Osteoblast (primary cell): ENCODE data around the gene CCDC177. TPM values are rescaled to one million over a fixed set of nuclear protein-coding genes. Genes with fewer than 3 reads are reported as not detected.
A peak's percentile ranks its signal among the peaks of the same experiment; 100 is the strongest.

Experiments
- DNase-seq: peaks from one replicate; pipeline ENCODE4 v3.0.0; 2011; ENCODE audit warnings: low spot score, mixed read lengths; ENCODE audit not compliant: insufficient read length; ENCODE audit errors: missing footprints
- H2AFZ ChIP-seq: 2 replicates; pipeline ENCODE4 v1.6.0; 2011; ENCODE audit warnings: mild to moderate bottlenecking, low read length
- H3K27ac ChIP-seq: 2 replicates; pipeline ENCODE4 v1.5.1; 2011; ENCODE audit warnings: mild to moderate bottlenecking, low read depth, low read length, moderate library complexity
- H3K27me3 ChIP-seq: 2 replicates; pipeline ENCODE4 v1.6.0; 2012; ENCODE audit warnings: mild to moderate bottlenecking, control low read depth, inconsistent platforms, low read length, moderate library complexity; ENCODE audit not compliant: insufficient read depth
- H3K36me3 ChIP-seq: 2 replicates; pipeline ENCODE4 v1.5.1; 2011; ENCODE audit warnings: mild to moderate bottlenecking, low read length, control low read depth, moderate library complexity; ENCODE audit not compliant: insufficient read depth
- H3K4me1 ChIP-seq: 2 replicates; pipeline ENCODE4 v1.5.1; 2011; ENCODE audit warnings: mild to moderate bottlenecking, low read length, control low read depth, moderate library complexity; ENCODE audit not compliant: insufficient read depth
- H3K4me2 ChIP-seq: 2 replicates; pipeline ENCODE4 v1.6.0; 2011; ENCODE audit warnings: mild to moderate bottlenecking, low read length; ENCODE audit not compliant: insufficient read depth
- H3K4me3 ChIP-seq: fragments of 200-600 bp; sonication (generic); 3 replicates; pipeline ENCODE4 v1.5.1; 2012; ENCODE audit warnings: mild to moderate bottlenecking, low read length, inconsistent platforms; ENCODE audit not compliant: insufficient read depth
- H3K79me2 ChIP-seq: 2 replicates; pipeline ENCODE4 v1.6.0; 2012; ENCODE audit warnings: mild to moderate bottlenecking, low read length, control low read depth, inconsistent platforms; ENCODE audit not compliant: insufficient read depth
- H3K9me3 ChIP-seq: 2 replicates; pipeline ENCODE4 v1.5.1; 2011; ENCODE audit warnings: low read depth, low read length, control low read depth
- H4K20me1 ChIP-seq: 2 replicates; pipeline ENCODE4 v1.6.0; 2012; ENCODE audit warnings: mild to moderate bottlenecking, low read length, control low read depth; ENCODE audit not compliant: insufficient read depth
- total RNA-seq: library from RNA; depleted of rRNA; stranded (reverse); fragments of >200 nt; gene quantifications from 2 replicates; pipeline ENCODE4 v1.2.3, GENCODE V29; 2012
- TF ChIP-seq, protein P1 (sequence below): IDR thresholded peaks from 2 replicates; pipeline ENCODE4 v1.5.1; 2011; ENCODE audit warnings: mild to moderate bottlenecking, low read depth, low read length, moderate library complexity; ENCODE audit errors: extremely low read depth

CCDC177 gene
- total RNA-seq, 1 donor: not detected

DNA sequence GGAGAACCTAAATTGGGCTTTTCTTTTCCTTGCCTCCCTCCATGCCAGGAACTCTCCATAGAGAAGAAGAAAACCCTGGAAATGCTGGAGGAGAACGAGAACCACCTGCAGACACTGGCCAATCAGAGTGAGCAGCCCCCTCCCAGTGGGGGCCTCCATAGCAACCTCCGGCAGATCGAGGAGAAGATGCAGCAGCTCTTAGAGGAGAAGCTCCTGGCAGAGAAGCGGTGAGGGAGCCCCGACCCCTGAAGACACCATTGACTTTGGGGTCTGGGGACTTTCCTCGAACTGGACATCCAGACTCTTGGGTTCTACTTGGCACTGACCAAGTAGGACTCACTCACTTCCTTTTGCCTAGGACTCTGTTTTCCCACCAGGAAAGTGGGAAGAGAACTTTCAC is 48.8 kb downstream of the CCDC177 start:
- H4K20me1 ChIP-seq: no peaks in the 10 kb centered on the region
- no peaks in the 10 kb centered on the region for H3K9me3 ChIP-seq
- no peak overlapping the region for H3K4me3 ChIP-seq
- H3K27ac ChIP-seq: no peak overlapping the region
- H3K27me3 ChIP-seq: peaks cover 46% of the 10 kb centered on the region
- H2AFZ ChIP-seq: no peak overlapping the region
- no peaks in the 10 kb centered on the region for H3K4me1 ChIP-seq
- DNase-seq: no peak
- no peak overlapping the region for H3K4me2 ChIP-seq
- H3K79me2 ChIP-seq: no peaks in the 10 kb centered on the region
- no peaks in the 10 kb centered on the region for H3K36me3 ChIP-seq
- TF ChIP-seq, protein P1, sequence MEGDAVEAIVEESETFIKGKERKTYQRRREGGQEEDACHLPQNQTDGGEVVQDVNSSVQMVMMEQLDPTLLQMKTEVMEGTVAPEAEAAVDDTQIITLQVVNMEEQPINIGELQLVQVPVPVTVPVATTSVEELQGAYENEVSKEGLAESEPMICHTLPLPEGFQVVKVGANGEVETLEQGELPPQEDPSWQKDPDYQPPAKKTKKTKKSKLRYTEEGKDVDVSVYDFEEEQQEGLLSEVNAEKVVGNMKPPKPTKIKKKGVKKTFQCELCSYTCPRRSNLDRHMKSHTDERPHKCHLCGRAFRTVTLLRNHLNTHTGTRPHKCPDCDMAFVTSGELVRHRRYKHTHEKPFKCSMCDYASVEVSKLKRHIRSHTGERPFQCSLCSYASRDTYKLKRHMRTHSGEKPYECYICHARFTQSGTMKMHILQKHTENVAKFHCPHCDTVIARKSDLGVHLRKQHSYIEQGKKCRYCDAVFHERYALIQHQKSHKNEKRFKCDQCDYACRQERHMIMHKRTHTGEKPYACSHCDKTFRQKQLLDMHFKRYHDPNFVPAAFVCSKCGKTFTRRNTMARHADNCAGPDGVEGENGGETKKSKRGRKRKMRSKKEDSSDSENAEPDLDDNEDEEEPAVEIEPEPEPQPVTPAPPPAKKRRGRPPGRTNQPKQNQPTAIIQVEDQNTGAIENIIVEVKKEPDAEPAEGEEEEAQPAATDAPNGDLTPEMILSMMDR: no peak

DNA sequence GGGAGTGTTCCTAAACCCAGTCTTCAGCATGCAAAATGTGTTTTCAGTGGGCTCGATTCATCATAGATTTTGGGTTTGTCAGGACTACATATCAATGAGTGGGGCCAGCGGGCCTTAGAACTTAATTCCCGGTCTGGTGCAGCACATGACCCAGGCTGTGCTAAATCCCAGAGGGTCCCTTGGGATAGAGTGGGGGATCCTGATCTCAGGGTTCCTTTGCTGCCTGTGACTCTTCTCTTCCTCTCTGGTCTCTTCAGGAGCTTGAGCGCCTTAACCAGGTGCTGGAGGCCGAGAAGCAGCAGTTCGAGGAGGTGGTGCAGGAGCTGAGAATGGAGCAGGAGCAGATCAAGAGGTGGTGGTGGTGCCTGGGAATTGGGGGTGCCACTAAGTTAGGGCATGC is 52.6 kb downstream of the CCDC177 start:
- H3K36me3 ChIP-seq: no peaks in the 10 kb centered on the region
- TF ChIP-seq, protein P1: no peak
- H3K27me3 ChIP-seq: peaks cover 36% of the 10 kb centered on the region
- H3K9me3 ChIP-seq: no peaks in the 10 kb centered on the region
- no peak overlapping the region for H3K27ac ChIP-seq
- H4K20me1 ChIP-seq: no peaks in the 10 kb centered on the region
- DNase-seq: peak; percentile 75
- H3K4me1 ChIP-seq: no peaks in the 10 kb centered on the region
- H3K79me2 ChIP-seq: no peaks in the 10 kb centered on the region
- no peak overlapping the region for H2AFZ ChIP-seq
- H3K4me3 ChIP-seq: no peak overlapping the region
- H3K4me2 ChIP-seq: no peak overlapping the region

Other genes with a start within 250 kb of the CCDC177 start
- 71.9 and 75.3 TPM in 2 replicates for gene ERH, start 176.6 kb downstream of the CCDC177 start, total RNA-seq
- gene SLC39A9, start 176.2 kb downstream of the CCDC177 start, total RNA-seq: 131 and 163 TPM in 2 replicates
- under 0.01 TPM in 2 replicates for gene PLEKHD1, start 90.1 kb downstream of the CCDC177 start, total RNA-seq
- 17.1 and 17.7 TPM in 2 replicates for gene SUSD6, start 36.7 kb upstream of the CCDC177 start, total RNA-seq
- gene SRSF5, start 192.3 kb upstream of the CCDC177 start, total RNA-seq: 157 TPM in 2 replicates
- not detected in 2 replicates for gene SLC10A1, start 222.4 kb upstream of the CCDC177 start, total RNA-seq